T-helper 9 cell (primary cell): ENCODE data around the gene ACYP2.

ENCODE experiments used
- DNase-seq: peaks from one replicate; pipeline ENCODE4 v3.0.0-alpha.2; 2020

Gene ACYP2

DNA sequence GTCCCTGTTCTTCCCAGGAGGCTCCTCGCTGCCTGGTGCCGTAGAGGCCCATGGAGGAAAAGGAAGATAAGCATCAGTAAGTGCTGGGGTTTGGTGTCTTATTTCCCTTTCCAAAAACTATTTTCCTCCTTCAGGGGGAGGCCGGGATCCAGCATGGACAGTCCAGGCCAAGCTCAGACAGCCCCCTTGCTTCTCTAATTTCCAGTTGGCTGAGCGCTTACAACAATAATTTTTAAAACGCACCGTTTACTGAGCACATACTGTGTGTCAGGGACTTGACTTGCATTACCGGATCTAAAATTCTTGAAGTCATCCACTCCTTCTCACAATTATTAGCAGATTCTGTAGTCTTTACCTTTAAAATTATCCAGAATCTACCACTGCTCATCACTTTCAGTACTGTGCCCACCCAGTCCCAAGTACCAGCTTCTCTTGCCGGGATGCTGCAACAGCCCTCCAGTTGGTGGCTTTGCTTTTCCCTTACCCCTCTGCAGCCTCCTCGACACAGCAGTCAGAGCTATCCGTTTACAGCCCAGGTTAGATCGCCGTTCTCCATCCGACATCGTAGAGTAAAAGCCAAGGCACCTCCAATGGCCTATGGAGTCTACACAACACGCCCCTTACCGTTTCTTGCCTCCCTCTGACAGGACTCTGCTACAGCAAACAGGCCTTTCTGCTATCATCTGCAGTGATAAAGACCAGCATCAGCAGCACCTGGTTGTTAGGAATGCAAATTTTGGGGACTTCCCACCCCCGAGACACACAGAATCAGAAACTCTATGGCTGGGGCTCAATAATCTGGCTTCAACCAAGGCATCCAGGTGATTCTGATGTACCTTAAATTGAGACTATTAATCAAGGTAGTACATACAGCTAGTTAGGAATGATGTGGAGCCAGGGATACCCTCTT is 215.8 kb downstream of the ACYP2 start:
- DNase-seq: no peak

DNA sequence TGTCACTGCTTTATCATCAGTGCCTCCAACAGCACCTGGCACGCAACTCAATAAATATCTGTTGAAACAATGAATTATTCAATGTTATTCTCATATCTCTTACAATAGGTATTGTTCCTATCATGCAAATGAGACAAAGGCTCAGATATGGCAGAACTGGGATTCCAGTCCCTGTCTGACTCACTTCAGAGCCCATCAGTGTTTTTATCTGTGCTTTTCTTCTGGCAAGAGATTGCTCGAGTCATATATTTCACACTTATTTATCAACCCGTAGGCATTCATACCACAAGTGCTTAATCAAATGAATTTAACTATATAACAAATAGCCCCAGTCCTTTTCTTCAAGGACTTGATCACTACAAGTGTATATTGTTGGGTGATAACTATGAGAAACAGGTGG is 217.0 kb downstream of the ACYP2 start:
- DNase-seq: no peak

DNA sequence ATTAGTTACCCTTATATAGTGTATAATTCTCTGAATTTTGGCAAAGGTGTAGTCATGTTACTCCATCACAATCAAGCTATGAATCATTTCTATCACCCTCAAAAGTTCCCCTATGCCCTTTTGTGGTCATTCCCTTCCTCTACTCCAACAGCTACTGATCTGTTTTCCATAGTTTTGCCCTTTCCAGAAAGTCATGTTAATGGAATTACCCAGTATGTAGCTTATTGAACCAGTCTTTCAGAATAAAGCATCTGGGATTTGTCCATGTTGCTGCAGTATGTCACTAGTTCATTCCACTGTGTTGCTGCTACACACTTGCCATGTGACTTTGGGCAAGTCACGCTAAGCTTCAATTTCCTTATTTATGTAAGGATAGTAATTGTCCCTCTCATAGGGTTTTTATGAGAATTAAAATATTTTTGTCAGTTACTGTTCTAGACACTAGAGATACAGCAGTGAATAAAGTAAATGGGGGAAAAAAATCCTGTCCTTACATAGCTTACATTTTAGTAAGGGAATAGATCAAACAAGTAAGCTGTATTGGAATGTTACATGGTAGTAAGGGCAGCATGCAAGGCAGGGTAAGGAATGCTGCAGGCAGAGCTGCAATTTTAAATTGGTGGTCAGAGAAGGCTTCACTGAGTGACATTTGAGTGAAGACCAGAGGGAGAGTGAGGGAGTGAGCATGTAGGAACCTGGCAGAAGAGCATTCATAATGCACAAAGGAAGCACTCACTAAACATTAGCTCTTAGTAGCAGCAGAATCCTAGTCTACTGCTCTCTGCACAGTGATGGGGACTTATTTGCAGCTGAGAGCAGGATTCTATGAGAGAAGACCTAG is 220.9 kb downstream of the ACYP2 start:
- DNase-seq: no peak

DNA sequence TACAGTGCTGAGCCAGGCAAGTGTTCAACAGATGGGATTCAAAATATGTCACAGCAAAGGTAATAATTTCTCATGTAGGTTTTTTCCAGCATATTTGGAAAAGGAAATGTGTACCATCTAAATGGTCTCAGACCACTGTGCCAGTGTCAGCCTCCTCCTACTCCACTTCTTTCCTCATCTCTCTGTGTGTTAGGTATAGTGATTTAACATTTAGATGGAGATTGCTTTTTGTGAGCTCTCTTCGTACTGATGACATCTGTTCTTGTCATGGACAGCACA is 221.5 kb downstream of the ACYP2 start:
- DNase-seq: no peak

DNA sequence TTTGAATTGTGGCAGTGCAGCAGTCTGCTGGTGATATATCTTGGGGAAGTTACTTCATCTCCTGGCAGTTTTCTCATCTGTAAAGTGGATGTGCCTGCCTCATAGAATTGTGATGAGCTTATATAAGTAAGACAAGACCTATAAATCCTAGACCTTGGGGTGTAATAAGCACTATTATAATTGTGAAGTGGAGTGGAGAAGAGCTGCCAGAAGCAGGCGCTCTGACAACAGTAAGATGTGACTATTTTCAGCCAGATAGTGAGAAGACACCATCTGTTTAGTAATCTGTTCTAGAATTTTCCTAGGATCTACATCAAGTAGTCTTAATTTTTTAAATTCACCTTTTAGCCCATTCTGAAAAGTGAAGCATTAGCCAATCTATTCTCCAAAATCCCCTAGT is 226.2 kb downstream of the ACYP2 start:
- DNase-seq: no peak

DNA sequence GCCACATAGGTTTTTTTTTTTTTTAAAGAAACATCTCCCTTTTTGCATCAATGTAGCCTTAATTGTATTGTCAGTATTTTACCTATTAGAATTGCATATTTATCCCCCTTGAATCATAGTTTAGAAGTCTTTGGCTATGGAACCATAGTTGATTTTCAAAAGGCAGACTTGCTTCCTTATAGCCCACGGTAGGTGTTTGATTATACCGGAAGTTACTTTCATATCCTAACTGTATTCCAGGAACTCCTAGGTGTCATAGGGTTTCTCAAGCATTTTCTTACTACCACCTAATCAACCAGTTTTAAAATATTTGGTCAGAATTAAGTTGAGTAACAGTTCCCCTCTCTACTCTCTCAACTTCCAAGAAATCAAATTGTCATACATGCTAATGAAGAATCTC is 227.2 kb downstream of the ACYP2 start:
- DNase-seq: no peak

DNA sequence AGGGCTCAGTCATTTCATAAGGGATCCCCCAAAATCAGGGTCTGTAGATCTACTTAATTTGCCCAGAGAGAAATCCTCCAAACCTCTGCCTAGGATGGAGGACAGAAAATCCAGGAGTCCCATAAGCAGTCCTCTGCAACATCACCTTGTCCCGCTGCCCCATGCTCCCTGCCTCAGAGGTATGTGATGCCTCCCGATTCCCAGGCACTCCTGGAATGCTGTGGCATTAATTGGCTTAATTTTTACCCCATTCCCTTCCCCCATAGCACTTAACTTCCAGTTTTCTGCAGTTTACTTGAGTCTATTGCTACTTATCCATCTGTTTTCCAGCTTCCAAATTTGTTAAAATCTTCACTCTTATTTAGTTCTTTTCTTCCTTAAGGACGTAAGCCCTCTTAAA is 232.2 kb downstream of the ACYP2 start:
- DNase-seq: no peak

DNA sequence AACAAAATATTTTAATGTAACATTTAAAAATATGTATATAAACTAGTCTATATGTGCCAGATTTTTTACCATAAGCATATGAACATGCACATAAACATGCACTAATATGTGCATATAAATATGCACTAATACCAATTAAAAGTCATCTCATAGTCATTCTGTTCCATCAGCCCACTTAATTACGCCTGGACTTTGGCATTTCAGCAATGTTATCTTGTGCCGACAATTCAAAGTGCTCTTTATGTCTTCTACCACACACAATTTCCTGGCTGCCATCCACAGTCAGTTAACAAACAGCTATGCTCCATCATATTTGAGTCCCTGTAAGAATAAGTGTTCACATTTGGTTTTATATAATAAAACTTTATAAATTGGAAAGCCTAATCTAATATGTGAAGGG is 233.2 kb downstream of the ACYP2 start:
- DNase-seq: no peak

DNA sequence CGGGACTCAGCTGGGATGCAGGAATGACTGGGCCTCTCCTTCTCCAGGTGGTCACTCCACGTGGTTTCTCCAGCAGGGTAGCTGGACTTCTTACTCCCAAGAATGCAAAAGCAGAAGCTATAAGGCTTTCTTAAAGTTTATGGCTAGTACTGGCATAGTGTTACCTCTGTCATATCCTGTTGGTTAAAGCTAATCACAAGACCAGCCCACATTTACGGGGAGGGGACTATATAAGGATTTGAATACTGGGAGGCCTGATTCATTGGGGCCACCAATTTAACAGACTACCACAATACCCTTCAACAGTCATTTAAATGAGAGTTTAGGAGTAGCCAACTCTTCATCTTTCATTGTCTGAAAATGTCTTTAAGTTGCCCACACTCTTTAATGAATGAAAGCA is 235.0 kb downstream of the ACYP2 start:
- DNase-seq: no peak

DNA sequence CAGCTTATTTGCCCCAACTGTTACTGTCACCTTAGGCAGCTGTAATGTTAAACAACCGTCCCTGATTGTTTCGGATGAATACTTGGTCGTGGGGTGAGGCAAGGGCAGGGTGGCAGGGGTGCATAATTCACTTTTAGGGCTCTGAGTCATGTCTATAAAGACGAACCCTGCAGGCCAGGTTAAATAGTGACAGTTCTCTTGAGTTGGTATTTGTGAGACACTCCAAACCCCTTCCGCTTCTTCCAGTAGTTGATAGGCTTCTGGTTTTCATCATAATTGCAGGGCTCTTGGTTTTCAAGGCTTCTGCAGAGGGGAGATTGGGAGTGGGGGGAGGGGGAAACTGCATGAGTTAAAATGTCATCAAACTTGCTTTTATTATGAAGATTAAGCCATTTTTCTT is 237.8 kb downstream of the ACYP2 start:
- no peak for DNase-seq
